Stimulated activated CD8-positive, alpha-beta memory T cell treated with anti-CD3 and anti-CD28 coated beads, Interleukin-4, amount 100 ng/mL, for 1 hour (primary cell): Measurements from ENCODE around the gene HOMER1.
"Not testable (repeated sequence)": the region's sequence is repeated elsewhere in the genome, so short reads cannot be mapped to it uniquely, and the experiment has no call there.

Source experiments
- DNase-seq, 2 donors: peaks; one replicate each; pipeline ENCODE4 v3.0.0-alpha.2; 2020; ENCODE audit warnings: low read depth in 2 of 2, low spot score in 1 of 2

HOMER1 gene

DNA sequence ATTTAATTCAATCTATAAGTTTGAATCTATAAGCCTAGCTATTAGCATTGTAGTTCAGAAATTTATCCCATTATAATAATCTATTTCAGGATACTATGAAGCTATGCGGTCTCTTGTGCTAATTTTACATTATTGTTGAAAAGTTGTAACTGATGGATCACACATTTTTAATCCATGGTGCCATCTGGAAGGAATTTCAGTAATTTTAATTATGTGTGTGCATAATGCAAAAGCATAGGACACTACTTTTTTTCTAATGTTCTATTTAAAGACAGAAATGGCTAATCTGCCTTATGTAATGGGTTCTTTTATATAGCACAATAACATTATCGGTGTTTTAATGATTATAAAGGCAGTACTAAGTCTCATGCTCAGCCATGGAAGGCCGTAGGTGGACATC, 90.6 kb downstream of the HOMER1 start:
- DNase-seq, result no peak

DNA sequence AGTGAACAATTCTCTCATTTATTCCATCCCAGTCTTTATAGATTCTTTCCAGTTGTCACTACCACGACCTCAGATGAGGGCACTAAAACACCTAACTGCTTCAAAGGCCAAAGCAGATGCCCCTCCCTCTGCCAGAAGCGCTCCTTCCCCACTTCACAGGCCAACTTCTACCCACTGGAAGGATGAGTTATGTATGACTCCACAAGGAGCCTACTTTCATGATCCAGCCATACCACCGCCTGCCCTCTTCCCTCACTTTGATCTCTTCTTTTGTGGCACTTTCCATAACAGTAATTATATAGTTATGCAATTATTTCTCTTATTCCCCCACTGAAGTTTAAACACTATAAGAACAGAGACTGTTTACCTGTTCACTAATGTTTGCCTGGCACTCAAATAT, 93.7 kb downstream of the HOMER1 start:
- DNase-seq, result no peak

DNA sequence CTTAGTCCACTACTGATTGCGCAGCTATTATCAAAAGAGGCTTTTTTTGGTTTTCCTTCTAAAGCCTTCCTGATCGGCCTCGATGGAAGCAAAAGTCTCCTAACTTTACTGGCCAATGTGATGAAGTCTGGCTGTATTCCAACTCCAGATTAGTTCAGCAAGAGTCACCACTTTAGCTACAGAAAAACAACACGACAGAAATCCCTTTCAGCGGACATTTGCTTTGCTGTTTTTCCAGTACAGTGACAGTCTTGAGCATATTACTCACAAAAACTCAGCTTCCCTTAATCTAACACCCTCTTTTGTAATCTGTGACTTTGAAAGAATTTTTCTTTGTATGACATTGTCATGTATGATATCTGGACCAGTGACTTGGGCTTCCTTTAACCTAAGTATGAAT, 95.7 kb downstream of the HOMER1 start:
- DNase-seq, result no peak

DNA sequence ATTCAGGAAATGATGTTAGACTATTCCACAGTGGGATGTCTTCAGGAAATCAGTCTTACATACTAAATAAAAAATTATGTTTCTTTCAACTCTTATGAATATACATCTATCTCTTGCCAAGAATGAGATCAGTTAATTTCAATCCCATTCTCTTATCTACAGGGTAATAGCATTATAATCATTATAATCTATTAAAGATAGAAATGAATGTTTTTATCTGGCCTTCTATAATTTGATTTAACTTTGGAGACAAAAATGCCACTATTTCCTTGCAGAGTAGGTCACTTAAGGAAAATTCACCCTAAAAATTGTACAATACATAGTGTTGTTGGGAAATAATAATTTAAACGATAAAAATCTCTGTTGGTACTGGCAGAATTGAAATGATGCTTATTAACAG, 96.4 kb downstream of the HOMER1 start:
- no peak for DNase-seq

DNA sequence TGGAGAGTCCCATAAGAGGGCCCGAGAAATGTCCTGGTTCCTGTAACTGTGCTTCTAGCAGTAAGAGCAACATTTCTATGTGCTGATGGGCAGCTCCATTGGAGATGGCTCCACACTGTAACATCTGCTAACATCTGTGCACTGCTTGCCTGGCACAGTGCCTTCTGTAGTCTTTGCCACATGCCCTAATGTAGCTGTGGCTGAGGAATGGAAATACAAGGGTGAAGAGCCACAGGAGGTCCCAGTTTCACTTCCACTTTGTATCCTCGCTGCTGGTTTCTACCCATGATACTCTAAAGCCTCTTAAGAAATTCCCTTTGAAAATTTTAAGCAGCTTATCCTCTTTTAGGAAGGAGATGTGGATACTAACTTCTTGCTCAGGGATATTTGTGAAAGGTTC, 97.4 kb downstream of the HOMER1 start:
- DNase-seq, result no peak

DNA sequence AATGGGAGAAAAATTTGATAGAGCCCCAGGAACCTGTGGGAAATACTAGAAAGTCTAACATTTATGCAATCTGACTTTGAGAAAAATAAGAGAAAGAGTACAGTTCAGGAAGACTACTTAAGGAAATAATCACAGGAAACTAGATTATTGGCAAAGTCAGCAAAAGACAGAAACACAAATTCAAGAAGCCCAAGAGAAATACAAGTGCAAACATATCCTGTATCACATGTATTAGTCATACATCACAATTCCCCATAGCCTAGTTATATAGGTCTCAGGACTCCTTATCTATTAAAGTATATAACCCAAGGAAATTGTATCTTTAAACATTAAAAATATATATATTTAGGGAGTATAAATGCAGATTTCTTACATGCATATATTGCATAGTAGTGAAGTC, 100.8 kb downstream of the HOMER1 start:
- DNase-seq, result no peak

DNA sequence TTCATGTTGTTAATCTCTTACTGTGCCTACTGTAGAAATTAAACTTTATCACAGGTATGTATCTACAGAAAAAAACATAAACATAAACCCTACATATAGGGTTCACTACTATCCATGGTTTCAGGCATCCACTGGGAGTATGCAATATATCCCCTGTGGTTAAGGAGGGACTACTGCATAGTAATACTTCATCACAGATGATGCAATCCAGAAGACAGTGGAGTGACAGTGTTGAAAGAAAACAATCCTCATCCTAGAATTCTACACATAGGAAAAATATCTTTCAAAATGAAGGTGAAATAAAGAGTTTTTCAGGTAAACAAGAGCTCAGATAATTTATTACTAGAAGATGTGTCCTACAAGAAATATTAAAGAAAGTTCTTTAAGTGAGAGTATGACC, 105.9 kb downstream of the HOMER1 start:
- no peak for DNase-seq

DNA sequence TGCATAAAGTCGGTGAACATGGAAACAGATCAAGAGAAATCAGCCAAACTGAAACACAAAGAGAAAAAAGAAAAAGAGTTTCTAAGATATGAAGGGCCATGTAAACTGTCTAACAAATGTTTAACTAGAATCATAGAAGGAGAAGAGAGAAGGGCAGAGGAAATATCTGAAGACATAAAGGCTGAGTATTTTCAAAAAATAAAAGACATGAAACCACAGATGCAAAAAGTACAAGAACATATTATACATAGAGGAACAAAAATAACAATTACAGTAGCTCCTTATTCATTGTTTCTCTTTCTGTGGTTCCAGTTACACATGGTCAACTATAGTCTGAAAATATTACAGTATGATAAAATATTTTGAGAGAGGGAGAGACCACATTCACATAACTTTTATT, 106.3 kb downstream of the HOMER1 start:
- DNase-seq, result no peak

DNA sequence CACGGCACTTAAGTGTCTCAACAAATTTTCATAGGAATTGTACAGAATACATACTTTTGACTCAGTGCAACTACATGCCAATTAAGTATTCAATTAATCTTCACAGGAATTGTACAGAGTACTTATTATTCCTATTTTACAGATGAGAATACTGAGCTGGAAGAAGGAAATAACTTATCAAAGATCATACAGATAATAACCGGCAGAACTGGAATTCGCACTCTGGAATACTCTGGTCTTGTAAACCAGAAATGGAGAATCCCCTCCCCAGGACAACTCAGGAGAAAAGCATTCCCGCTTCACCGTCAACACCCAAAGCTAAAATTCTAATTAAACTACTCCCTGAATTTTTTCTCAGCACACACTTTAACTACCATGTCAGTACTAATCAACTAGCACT, 112.7 kb downstream of the HOMER1 start:
- no peak for DNase-seq

DNA sequence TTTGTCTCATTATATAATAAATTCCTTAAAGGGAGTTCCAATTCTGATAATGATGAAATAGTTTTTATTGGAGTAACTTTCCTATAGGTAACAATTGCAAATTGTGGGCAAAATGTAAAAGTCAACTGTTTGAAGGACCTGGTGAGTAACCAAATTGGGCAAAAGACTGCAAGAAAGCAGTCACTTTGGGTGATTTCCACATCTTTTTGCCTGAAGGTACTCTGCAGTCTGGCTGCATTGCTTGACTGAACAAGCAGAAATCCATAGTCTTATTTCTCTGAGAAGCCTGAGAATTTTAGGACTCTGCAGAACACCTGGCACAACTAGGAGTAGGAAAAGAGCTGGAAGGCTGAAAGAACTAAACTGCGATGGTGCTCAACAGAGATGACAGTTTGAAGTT, 114.9 kb downstream of the HOMER1 start:
- DNase-seq, result no peak

DNA sequence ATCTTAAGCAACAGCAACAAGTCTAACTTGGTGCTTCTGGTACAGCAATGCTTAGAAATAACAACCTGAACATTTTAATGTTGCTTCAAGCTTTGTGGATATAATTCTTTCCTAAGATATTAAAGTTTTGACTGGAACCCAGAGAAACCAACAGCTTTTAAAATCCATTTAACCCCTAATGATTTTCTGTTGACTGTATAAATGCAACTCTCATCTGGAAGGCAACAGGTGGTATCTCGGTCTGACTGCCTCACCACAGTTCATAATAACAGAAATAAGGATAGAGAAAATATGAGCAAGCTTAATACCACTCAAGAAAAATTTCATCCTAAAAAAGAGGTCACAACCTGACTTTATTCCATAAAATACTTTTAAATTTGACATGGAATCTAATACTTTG, 116.9 kb downstream of the HOMER1 start:
- DNase-seq, result no peak

DNA sequence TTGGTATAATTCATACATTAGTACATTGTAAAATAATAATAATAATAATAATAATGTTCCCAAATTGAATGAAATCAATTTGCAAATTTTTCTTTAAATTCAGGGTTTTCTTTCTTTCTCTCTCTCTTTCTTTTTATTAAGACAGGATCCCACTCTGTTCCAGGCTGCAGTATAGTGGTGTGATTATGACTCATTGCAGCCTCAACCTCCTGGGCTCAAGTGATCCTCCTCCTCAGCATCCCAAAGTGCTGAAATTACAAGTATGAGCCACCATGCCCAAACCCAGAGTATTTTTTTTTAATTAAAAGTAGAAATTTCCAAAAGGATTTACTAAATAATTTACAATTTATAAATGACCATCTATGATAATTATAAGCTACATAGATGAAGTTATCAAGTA, 117.7 kb downstream of the HOMER1 start:
- no peak for DNase-seq

DNA sequence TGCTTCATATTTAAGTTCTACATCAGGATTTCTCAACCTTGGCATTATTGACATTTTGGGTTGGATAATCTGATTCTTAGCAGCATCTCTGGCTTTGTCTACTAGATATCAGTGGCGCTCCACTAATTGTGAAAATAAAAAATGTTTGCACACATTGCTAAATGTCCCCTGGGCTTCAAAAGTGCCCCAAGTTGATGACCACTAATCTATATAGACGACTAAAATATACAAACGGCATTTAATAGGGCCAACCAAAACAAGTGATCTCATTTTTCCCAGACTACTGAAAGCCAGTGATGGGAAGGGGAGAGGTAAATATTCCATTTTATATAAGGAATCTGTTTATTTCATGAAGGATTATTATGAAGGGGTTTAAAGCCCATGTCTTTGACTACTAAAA, 118.6 kb downstream of the HOMER1 start:
- DNase-seq, result no peak

DNA sequence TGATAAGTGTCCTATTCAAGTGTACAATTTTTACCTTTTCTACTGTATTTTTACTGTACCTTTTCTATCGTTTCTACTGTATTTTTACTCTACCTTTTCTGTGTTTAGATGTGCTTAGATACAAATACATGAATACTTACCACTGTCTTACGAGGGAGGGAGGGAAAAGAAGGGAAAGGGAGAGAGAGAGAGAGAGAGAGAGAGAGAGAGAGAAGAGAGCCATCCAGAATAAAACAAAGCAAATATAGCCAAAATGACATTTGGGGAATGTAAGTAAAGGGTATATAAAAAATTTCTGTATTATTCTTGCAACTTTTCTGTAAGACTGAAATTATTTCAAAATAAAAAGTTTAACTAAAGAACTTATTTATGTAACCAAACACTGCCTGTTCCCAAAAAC, 121.2 kb downstream of the HOMER1 start:
- no peak for DNase-seq

DNA sequence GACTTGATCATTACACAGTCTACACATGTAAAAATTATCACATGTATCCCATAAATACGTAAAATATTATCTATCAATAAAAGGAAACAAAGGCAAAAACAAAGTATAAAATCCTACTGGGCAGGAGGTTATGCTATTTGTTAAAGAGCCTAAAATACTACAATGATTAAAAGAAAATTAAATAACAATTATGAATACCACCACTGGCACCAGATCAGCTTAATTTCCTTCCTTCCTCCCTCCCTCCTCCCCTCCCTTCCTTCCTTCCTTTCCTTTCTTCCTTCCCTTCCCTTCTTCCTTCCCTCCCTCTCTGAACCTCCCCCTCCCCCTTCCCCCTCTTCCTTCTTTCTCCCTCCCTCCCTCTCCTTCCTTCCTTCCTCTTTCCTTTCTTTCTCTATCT, 127.3 kb downstream of the HOMER1 start:
- DNase-seq, result no peak

DNA sequence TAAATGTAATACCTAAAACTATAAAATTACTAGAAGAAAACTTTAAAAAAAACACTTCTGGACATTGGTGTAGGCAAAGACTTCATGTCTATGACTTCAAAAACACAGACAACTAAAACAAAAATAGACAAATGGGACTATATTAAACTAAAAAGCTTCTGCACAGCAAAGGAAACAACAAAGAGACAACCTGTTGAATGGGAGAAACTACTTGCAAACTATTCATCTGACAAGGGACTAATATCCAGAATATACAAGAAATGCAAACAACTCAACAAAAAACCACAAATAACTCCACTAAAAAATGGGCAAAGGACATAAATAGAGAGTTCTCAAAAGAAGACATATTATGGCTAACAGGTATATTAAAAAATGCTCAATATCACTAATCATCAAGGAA, 128.8 kb downstream of the HOMER1 start:
- not testable (repeated sequence) for DNase-seq

DNA sequence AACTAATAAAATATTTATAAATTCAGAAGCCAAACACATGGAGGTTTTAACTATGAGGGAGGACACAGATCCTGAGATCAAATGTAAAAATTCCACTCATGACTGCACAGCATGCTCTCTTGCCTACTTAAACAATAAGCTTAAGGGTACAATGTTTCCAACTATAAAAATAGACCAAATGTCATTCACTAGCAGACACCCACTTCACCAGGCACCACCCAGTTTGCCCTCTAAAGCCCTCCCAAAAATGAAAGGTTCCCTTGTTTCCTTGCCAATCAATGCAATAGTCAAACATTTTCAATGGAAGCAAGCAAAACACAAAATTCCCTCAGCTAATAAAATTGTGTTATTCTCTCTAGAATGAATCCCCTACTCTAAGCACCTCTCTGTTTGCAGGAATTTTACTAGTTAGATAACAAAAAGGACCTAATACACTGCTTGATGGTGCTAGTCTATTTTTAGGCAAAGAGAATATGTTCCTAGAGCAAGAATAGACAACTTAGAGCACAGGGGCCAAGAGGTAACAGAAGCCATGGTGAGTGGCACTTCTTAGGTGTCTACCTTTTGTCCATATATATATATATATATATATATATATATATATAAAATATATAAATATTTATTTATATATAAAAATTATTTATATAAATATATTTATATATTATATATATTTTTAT, 135.3 kb downstream of the HOMER1 start:
- DNase-seq, result no peak

DNA sequence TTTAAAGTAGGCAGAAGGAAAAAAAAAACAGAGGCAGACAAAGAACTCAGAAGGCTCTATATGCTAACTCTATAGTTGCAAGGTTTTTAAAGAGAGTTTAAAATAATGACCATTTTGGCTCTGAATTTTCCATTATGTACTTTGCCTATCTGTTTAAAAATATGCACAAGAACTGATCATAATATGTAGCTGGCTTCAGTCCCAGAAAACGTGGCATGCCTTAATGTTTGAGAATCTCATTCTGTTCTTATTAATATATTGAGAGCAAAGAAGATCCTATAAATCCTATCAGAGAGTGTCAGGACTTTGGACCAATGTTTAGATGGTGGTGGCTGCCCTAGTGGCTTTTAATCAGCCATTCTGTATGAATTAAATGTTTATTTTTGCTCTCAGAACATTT, 156.5 kb downstream of the HOMER1 start:
- DNase-seq, result no peak

DNA sequence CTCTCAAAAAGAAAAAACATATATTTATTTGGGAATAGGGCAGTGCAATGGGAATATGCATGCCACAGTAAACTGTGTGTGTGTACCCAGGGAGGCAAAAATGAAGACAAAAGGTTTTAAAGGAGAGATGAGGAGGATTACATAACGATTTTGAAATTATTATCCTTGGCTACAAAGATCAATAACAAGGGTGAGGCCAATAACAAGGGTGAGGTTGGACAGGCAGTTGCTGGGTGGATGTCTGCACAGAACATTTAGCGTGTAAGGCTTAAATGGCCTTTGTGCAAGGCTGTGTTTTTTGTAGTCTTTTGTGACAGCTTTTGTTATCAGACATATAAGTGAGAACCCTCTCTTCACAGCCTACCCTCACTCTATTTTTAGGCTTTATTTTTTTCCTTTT, 164.1 kb downstream of the HOMER1 start:
- no peak for DNase-seq

DNA sequence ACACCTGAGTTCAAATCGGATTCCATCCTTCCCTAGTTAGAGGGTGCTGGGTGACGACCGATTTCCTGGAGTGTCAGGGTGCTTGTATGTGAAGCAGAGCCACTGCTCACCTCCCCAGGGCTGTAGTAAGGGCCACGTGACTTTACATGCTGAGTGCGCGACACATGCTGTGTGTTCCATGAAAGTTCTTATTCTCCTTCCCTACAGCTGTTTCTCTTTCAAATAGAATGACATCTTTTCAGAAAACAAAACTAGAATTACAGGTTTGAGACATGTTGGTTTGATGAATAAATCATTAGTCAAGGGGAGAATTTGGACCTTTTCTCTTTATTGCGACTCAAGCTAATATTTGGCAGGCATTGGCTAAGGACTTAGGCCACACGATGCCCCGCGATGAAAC, 164.9 kb downstream of the HOMER1 start:
- no peak for DNase-seq

DNA sequence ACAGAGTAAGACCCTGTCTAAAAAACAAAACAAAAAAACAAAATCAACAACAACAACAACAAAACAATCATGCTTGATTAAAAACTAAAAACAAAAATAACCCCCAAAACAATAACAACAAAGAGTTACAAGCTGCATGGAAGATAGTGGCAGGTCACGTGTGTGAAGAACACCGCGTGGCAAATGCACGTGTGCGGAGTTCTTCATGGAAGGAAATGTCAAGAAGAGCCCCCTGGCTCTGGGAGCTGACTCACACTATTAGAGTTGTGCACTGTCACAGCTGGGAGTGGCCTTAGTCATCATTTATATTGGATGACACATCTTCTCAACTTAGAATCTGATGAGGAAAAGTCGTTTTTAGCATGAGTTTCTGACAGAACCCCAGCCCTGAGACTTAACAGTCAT, 167.5 kb downstream of the HOMER1 start:
- DNase-seq, result no peak

DNA sequence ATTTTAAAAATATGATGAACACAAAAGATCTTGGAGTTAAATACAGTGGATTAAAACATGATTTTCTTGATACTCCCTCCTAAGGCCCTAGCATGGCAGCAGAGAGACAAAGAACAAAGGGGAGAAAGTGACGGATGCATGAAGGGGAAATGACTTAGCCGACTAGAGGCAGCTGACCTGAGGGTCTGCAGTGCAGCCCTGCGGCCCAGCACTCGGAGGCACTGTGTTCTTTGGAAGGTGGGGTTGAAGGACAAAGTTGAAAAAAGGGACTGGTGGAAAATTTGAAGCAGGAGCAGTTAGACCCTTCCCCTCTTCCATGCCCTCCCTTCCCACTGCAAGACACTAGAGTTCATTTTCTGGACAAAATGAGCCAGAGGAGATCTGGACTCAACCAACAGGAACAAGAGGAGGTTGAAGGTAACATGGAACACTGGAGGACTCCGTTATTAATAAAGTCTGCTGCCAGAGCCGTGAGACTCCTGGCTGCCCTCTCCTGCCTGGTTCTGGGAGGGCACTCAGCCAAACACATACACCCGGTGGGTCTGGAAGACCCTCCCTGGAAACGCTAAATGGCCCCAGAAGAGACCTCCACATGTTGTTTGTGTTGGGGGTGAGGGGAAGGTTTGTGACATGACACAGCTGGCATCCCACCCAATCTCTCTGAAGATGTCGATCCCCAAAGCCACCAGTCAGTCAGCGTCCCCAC, 179.9 kb downstream of the HOMER1 start:
- DNase-seq, result no peak

DNA sequence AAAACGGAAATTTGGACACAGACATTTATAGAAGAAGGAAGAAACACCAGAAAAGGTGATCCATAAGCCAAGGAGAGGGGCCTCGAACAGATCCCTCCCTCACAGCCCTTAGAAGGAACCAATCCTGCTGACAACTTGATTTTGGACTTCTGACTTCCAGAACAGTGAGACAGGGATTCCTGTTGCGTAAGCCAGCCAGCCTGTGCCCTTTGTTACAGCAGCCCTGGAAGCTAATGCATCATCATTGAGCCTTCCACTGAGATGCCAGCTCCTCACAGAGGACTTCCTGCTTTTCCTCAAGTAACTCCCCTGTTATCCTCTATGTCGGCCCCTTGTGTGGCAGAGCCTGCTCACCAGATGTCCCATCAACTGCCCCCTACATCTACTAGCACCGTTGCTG, 183.9 kb downstream of the HOMER1 start:
- no peak for DNase-seq
